ENCODE results near the gene SEC61B. TPM values are rescaled to one million over a fixed set of nuclear protein-coding genes. Genes with fewer than 3 reads are reported as not detected.

Gene SEC61B
- total RNA-seq, 1 donor from 2014 or later = 203 TPM

DNA sequence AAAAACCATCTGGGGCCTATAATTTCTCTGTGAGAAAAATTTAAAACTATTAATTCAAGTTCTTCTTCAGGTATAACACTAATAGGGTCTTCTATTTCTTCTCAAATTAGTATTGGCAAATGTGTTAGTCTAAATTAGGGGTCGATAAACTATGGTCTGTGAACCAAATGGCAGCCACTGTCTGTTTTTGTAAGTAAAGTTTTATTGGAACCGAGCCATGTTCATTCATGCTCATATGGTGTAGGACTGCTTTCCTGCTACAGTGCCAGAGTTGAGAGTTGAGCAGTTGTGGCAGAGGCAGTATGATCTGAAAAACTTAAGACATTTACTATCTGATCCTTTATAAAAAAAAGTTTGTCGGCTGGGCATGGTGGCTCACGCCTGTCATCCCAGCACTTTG, 29.1 kb downstream of the SEC61B start:
- H3K27ac Mint-ChIP-seq (ENCODE audit: unreplicated experiment) = no peak overlapping the region
- TF ChIP-seq, protein P1, sequence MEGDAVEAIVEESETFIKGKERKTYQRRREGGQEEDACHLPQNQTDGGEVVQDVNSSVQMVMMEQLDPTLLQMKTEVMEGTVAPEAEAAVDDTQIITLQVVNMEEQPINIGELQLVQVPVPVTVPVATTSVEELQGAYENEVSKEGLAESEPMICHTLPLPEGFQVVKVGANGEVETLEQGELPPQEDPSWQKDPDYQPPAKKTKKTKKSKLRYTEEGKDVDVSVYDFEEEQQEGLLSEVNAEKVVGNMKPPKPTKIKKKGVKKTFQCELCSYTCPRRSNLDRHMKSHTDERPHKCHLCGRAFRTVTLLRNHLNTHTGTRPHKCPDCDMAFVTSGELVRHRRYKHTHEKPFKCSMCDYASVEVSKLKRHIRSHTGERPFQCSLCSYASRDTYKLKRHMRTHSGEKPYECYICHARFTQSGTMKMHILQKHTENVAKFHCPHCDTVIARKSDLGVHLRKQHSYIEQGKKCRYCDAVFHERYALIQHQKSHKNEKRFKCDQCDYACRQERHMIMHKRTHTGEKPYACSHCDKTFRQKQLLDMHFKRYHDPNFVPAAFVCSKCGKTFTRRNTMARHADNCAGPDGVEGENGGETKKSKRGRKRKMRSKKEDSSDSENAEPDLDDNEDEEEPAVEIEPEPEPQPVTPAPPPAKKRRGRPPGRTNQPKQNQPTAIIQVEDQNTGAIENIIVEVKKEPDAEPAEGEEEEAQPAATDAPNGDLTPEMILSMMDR (IDR thresholded peaks at IDR 0.05; ENCODE audit: unreplicated experiment) = no peak

DNA sequence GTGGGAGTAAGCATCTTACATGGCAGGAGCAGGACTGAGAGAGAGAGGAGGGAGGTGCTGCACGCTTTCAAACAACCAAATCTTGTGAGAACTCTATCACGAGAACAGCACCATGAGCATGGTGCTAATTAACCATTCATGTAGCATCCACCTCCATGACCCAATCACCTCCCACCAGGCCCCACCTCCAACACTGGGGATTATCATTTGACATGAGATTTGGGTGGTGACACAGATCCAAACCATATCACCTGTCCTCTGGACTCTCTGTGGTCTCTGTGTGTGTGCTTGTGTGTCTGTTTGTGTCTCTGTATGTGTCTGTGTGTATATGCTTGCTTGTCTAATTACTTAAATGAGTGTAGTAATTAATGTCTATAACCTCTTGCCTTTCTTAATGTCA, 31.1 kb downstream of the SEC61B start:
- peaks cover 2% of the 10 kb centered on the region for H3K27me3 Mint-ChIP-seq (ENCODE audit: unreplicated experiment)
- H3K9me3 Mint-ChIP-seq (ENCODE audit: unreplicated experiment) = no peaks in the 10 kb centered on the region
- TF ChIP-seq, protein P1 (IDR thresholded peaks at IDR 0.05; ENCODE audit: unreplicated experiment) = no peak
- H3K27ac Mint-ChIP-seq (ENCODE audit: unreplicated experiment) = no peak overlapping the region
- no peak overlapping the region for H3K4me3 Mint-ChIP-seq (ENCODE audit: unreplicated experiment)
- DNase-seq (ENCODE audit: low spot score) = no peak
- H3K4me1 Mint-ChIP-seq (ENCODE audit: unreplicated experiment) = no peaks in the 10 kb centered on the region
- H3K36me3 Mint-ChIP-seq (ENCODE audit: low read depth, unreplicated experiment) = no peaks in the 10 kb centered on the region

More for the DNA sequence above, 29.1 kb downstream of the SEC61B start:
- no peaks in the 10 kb centered on the region for H3K4me1 Mint-ChIP-seq (ENCODE audit: unreplicated experiment)
- no peak for DNase-seq (ENCODE audit: low spot score)
- no peaks in the 10 kb centered on the region for H3K36me3 Mint-ChIP-seq (ENCODE audit: low read depth, unreplicated experiment)
- peaks cover 2% of the 10 kb centered on the region for H3K27me3 Mint-ChIP-seq (ENCODE audit: unreplicated experiment)
- no peak overlapping the region for H3K4me3 Mint-ChIP-seq (ENCODE audit: unreplicated experiment)
- H3K9me3 Mint-ChIP-seq (ENCODE audit: unreplicated experiment) = no peaks in the 10 kb centered on the region

DNA sequence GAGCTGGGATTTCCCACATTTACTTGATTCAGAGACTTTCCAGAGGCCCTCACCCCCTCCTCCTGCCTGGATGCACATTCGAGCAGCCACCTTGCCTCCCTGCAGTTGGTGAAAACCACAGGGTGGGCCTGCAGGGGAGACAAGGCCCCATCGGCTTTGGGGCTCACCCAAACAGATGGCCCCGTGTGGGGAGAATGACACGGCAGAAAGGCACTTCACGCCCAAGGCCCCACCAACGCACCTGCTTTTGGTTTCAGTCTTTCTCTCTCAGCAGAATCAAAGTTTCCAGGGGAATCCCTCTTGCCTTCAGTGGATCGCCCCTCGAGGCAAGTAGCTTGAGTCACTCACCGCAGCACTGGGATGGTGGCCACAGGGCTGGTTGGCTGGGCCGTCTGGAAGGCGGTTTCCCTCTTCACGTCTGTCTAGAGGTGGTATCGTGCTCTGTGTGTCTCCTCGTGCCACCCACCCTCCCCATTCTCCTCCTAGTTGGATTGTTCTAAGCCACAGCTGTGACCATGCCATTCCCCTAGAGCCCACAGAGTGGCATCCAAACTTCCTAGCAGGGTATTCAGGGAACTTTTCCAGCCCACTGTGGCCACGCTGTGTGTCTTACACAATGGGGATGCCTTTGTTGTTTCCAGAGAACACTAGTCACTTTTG, 31.8 kb downstream of the SEC61B start:
- Mint-ChIP-seq H3K27me3 (ENCODE audit: unreplicated experiment) (peaks cover 2% of the 10 kb centered on the region), H3K4me1 (ENCODE audit: unreplicated experiment) (no peaks in the 10 kb centered on the region), H3K27ac (ENCODE audit: unreplicated experiment) (no peak overlapping the region), H3K4me3 (ENCODE audit: unreplicated experiment) (no peak overlapping the region), H3K36me3 (ENCODE audit: low read depth, unreplicated experiment) (no peaks in the 10 kb centered on the region), H3K9me3 (ENCODE audit: unreplicated experiment) (no peaks in the 10 kb centered on the region)
- DNase-seq (ENCODE audit: low spot score) = no peak
- TF ChIP-seq, protein P1 (IDR thresholded peaks at IDR 0.05; ENCODE audit: unreplicated experiment) = no peak

DNA sequence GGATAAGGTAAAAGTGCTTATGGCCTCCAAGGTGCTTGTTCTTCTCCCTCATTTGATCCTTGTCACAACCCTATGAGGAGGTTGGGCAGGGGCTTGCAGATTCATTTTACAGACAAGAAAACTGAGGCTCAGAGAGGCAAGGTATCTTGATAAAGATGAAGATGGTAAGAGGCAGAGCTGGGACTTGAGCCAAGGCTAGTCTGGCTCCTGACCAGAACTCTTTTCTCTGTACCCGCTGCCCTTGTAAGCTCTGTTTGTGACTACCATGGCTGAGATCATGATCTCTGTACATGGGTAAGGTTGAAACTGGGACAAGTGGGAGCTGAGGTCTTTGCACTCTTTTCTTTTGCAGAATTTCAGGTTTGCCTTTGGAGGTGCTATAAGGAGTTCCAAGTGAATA, 33.6 kb downstream of the SEC61B start:
- Mint-ChIP-seq H3K9me3 (ENCODE audit: unreplicated experiment) (no peaks in the 10 kb centered on the region), H3K27ac (ENCODE audit: unreplicated experiment) (no peak overlapping the region), H3K4me1 (ENCODE audit: unreplicated experiment) (no peaks in the 10 kb centered on the region), H3K4me3 (ENCODE audit: unreplicated experiment) (no peak overlapping the region), H3K36me3 (ENCODE audit: low read depth, unreplicated experiment) (no peaks in the 10 kb centered on the region), H3K27me3 (ENCODE audit: unreplicated experiment) (peaks cover 2% of the 10 kb centered on the region)
- no peak for DNase-seq (ENCODE audit: low spot score)
- TF ChIP-seq, protein P1 (IDR thresholded peaks at IDR 0.05; ENCODE audit: unreplicated experiment) = no peak

DNA sequence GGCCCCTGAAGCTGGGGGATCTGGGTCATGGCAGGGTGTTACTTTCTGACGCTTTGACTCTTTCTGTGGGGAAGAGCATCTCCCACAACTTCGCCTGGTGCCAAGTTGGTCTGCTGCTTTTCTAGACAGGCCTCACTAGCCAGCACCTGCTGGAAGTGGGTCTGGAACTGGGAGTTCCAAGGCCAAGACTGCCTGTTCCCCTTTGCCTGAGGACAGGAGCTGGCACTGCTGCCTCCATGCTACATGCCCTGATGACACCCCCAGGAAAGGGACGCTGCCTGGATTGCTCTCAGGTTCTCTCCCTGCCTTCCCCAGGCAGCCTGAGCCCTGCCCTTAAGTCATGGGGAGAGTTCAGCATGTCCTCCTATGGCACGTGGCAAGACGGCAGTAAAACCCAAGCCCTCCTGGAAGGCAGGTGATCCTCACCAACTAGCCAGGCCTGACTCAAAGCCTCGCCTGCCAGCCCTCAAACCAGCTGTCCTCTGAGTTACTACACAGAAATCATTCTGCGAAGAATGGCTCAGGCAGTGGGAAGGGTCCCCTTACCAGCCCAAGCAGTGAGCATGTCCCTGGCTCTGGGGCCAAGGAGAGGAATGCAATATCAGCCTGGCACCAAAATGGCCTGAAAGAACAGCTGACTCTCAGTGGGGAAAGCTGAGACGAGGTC, 35.8 kb downstream of the SEC61B start:
- H3K27me3 Mint-ChIP-seq (ENCODE audit: unreplicated experiment) = peaks cover 5% of the 10 kb centered on the region
- H3K36me3 Mint-ChIP-seq (ENCODE audit: low read depth, unreplicated experiment) = no peaks in the 10 kb centered on the region
- no peak for DNase-seq (ENCODE audit: low spot score)
- H3K4me3 Mint-ChIP-seq (ENCODE audit: unreplicated experiment) = no peak overlapping the region
- no peaks in the 10 kb centered on the region for H3K9me3 Mint-ChIP-seq (ENCODE audit: unreplicated experiment)
- TF ChIP-seq, protein P1 (IDR thresholded peaks at IDR 0.05; ENCODE audit: unreplicated experiment) = no peak
- no peak overlapping the region for H3K27ac Mint-ChIP-seq (ENCODE audit: unreplicated experiment)
- no peaks in the 10 kb centered on the region for H3K4me1 Mint-ChIP-seq (ENCODE audit: unreplicated experiment)

Measured in endothelial cell (in vitro differentiated cells).